HG03457 (cell line): ENCODE results near the gene PARD6A.

Experiments
- ATAC-seq: cut with Tn5 transposase; IDR thresholded peaks from one replicate; pipeline ENCODE4 v1.9.1; 2021; ENCODE audit warnings: moderate number of reproducible peaks; ENCODE audit not compliant: unreplicated experiment

PARD6A gene

DNA sequence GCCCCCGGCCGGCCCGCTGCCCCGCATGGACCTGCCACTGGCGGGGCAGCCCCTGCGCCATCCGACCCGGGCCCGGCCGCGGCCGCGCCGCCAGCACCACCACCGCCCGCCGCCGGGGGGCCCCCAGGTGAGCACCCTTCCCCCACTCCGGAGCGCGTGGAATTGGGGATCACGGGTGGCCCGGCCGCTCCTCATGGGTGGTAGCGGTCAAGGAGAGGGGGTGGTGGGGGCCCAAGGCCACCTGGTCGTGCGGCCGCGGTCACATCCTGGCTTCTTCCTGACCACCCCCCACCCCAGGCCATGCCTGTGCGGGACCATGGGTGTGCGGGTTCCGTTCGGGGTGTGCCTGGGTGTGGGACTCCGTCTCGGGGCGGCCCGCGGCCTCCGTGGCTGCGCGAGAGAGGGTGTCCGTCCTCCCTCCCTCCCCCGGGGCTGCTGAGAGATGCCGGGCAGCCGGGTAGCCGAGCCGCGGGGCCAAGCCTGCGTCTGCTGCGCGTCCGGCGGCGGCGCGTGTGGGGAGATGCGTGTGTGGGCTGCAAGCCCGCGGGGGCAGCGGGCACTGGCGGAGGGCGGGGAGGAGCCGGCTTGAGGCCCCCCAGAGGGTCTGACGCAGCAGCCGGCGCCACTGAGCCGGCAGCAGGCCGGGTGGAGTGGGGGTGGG, 7.5 kb upstream of the PARD6A start:
- no peak for ATAC-seq

DNA sequence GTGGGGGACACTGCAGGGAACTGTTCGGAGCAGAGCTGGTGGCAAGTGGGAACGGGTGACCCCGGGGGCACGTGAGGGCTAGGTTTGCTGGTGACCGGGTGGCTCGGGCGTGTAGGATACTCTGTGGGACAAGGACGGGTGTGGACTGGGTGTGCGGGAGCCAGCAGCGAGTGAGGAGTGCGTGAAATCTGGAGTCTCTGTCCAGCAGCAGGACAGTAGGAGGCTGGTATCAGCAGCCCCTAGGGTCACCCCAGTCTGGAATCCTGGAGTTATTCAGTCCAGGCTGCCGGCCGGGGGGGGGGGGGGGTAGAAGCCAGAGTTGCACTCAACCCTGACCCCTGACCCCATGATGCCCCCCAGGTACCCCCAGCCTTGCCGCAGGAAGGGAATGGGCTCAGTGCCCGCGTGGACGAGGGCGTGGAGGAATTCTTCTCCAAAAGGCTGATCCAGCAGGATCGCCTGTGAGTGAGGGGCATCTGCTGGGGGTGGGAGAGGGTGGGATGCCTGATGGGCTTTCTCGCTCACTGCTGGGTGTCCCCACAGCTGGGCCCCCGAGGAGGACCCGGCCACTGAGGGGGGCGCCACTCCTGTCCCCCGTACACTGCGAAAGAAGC, 6.9 kb upstream of the PARD6A start:
- ATAC-seq = no peak

DNA sequence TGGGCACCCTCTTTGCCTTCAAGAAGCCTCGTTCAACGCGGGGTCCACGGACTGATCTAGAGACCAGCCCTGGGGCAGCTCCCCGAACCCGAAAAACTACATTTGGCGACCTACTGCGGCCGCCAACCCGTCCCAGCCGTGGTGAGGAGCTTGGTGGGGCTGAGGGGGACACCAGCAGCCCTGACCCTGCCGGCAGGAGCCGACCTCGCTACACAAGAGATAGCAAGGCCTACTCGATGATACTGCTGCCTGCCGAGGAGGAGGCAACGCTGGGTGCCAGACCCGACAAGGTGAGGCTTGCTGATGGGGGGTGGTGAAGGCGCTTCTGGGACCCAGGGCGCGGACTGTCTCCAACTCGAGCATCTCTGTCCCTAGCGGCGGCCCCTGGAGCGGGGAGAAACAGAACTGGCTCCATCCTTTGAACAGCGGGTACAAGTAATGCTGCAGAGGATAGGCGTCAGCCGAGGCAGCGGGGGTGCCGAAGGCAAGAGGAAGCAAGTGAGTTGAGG, 6.3 kb upstream of the PARD6A start:
- ATAC-seq = no peak

DNA sequence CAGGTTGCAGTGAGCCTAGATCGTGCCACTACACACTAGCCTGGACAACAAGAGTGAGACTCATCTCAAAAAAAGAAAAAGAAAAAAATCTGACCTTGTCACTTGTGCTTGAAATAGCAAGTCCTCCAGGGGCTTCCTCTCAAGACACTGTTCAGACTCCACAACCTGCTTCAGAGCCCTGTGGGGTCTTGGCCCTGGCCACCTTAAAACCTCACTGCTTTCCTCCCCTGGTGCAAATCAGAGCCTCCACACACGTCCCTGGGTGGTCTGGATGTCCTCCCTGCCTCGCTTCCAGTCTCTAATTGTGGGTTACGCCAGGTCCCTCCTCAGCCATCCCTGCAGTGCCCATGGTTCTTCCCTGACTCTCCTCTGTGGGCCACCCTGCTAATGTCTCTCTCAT, 5.4 kb upstream of the PARD6A start:
- ATAC-seq = no peak

DNA sequence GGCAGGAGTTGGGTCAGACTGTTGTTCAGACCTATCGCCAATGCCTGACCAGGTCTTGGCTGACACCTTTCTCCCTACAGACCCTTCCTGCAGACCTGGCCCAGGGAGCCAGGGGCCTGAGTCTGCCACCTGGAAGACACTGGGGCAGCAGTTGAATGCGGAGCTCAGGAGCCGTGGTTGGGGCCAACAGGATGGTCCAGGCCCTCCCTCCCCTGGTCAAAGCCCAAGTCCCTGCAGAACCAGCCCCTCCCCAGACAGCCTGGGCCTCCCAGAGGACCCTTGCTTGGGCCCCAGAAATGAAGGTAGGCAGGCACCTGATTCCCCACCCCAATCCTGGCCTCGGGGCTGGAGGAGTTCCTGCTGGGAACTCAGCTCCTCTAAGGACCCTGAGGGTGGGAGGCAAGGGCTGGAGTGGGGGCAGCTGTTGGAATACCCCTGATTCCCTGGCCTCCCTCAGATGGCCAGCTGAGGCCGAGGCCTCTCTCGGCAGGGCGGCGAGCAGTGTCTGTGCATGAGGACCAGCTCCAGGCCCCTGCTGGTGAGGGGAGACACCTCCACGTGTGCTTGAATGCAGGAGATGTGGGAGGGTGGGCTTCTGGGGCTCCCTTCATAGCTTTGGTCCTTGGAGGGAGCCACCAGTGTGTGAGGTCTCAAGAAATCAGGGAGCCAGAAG, 4.3 kb upstream of the PARD6A start:
- ATAC-seq = no peak

DNA sequence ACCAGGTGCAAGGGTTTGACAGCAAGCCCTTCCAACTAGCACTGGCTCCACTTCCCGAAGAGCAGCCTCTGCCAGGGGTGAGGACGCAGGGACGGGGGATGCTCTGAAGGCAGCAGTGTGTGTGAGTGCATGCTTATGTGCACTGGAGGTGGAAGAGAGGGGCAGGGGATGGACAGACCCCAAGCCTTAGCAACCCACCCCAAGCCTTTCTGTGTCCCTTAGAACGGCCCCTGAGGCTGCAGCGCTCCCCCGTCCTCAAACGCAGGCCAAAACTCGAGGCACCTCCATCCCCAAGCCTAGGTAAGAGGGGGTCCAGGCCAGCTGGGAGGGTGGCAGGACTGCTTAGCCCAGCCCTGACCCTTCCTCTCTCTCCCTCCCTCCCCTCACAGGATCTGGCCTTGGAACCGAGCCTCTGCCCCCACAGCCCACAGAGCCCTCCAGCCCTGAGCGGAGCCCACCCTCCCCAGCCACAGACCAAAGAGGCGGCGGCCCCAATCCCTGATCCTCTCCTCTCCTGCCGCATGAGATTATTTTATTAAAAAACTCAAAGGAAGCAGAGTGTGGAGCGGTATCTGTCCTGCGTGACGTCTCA, 3.6 kb upstream of the PARD6A start:
- ATAC-seq = no peak

DNA sequence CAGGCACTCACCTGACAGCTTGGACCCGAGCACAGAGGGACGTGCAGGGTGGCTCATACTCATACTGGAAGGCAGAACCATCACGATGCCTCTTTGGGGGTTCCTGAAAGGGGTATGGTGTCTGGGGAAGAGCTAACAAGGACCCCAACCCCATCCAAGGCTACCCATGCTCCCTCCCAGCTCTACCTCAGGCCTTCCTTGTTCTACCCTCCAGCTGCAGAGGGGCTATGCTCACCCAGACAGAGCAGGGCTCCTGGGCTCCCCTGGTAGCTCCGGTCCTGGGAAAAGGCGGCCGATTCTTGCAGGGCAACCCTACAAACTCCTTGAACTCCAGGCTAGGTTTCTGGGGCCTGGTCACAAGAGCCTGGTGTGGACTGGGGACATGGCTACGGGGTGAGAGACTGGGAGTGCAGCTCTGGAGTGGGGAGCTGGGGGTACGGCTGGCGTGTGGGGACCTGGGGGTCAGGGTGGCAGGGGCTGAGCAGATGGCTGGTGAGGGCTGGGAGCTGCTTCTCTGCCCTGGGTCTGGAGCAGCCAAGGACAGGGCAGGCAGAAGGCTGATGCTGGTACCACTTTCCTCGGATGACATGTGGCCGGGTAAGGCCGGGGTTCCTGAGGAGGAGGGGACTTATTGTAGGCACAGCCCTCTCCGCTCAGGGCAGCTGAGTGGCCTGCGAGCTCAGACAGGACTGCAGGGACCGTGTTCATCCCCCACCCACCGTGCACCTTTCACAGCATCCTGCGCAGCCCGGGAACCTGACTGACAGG, 2.8 kb upstream of the PARD6A start:
- ATAC-seq = no peak

DNA sequence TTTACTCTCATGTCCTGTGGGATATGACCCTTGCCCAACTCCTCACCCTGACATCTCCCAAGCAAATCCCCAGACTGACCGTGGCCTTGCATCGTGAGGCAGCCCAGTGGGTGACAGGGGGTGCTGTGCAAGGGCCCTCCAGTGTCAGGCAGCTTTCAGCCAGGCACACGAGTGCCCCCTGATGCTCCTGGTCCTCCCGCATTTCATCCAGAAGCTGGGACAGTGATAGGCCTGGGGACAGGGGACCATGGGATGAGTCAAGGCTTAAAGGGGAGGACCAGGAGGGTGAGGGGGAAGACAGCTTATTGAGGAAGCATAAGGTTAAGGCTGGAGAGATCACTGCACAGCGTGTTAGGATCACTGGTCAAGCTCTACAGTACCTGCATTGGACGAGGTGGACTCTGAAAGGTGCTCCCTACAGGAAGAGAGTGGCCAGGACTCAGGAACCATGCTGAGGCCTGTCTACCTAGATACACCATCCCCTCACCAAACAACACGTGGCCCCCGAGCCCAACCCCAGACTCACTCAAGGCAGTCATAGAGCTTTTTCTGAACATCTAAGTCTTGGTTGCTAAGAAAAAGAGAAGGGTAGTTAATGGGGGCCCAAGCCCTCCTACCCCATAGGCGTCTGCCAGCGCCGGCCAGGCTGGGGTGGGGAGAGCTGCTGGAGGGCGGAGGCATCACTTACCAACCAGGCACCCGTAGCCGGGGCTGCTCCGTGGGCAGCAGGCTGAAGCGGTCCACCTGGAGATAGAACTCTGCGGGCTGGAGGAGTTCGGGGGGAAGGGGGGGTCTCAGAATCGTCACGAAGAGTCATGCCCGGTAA, 1.7 kb upstream of the PARD6A start:
- no peak for ATAC-seq

DNA sequence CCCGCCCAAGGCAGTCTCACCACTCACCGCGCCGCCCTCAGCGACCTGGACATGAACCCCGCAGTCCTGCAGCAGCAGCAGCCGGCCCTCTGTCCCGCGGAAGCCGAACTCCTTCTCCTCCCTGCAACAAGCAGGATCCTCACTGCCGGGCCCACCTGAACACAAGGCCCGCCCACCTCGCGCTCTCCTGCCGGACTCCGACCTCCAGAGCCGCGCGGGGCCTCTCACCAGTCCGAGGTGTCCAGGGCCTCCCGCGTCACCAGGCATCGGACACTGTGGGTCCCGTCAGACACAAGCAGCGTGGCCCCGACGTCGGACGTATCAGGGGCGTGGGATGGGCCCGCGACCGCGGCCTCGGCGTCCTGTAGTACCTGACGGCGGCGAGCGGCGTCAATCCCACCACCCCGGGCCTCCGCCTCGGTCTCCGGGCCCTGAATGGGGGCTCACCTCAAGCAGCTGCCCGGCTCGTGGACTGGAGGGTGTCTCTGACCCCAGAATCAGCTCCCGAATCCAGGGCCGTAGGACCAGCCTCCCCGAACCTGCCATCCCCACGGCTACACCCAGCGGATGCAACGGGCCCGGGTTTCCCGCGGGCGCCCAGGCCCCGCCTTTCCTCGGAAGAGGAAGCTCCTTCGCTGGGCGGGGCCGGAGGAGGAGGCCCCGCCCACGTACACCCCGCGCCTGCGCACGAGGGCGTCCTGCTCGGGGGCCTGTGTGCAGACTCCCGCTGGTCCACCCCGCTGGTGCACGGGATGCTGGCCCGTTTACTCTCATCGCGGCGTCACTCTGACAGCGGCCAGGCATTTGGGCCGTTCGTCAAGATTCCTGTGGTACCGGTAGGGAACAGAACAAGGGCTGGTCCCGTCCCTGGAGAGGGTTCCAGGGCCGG, 841 bp upstream of the PARD6A start, which contains the start of gene ACD:
TSS of gene ACD (minus strand) at position 586 of the 889 bp plus-strand sequence. CDS start at position 546, 40 bp downstream.
- peak; percentile 39 for ATAC-seq

DNA sequence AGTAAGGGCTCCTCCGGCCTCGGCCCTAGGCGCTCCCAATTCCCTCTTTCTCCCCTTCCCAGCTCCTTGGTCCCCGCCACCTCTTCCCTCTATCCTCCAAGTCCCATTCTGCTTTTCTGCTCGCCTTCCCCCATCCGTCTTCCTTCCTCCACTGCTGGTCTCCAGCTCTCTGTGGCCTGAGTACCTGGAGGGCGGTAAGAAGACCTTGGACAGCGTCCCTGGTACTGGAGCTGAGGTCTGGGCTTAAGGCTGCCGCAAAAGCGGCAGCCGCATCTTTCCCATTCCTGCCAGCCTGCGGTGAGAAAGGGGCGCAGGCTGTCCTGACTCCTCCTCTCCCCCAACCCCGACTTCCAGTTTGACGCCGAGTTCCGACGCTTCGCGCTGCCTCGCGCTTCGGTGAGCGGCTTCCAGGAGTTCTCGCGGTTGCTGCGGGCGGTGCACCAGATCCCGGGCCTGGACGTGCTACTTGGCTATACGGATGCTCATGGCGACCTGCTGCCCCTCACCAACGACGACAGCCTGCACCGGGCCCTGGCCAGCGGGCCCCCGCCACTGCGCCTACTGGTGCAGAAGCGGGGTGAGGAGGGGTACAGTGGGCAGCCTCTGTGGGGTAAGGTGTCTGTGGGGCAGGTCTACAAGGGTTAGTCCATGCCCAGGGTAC, 471 bp downstream of the PARD6A start:
- no peak for ATAC-seq

DNA sequence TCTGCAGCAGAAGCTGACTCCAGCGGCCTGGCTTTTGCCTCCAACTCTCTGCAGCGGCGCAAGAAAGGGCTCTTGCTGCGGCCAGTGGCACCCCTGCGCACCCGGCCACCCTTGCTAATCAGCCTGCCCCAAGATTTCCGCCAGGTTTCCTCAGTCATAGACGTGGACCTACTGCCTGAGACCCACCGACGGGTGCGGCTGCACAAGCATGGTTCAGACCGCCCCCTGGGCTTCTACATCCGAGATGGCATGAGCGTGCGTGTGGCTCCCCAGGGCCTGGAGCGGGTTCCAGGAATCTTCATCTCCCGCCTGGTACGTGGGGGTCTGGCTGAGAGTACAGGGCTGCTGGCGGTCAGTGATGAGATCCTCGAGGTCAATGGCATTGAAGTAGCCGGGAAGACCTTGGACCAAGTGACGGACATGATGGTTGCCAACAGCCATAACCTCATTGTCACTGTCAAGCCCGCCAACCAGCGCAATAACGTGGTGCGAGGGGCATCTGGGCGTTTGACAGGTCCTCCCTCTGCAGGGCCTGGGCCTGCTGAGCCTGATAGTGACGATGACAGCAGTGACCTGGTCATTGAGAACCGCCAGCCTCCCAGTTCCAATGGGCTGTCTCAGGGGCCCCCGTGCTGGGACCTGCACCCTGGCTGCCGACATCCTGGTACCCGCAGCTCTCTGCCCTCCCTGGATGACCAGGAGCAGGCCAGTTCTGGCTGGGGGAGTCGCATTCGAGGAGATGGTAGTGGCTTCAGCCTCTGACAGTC, 1.3 kb downstream of the PARD6A start:
- ATAC-seq = no peak

DNA sequence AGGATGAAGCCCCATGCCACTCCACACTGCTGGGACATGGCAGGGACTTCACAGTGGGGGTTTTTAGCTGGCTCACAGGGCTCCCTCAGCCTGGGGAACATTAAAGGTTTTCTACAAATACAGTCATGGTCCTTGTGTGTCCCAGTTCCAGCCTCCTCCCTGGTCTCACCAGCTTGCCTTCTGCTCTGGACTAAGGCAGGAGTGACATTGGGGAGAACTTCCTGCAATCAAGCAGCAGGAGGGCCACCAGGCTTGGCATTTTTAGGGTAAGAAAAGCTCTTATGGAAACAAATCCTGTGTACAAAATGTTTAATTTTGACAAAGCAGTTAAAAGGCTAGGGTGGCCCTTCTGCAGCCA, 1.9 kb downstream of the PARD6A start:
- ATAC-seq = no peak

DNA sequence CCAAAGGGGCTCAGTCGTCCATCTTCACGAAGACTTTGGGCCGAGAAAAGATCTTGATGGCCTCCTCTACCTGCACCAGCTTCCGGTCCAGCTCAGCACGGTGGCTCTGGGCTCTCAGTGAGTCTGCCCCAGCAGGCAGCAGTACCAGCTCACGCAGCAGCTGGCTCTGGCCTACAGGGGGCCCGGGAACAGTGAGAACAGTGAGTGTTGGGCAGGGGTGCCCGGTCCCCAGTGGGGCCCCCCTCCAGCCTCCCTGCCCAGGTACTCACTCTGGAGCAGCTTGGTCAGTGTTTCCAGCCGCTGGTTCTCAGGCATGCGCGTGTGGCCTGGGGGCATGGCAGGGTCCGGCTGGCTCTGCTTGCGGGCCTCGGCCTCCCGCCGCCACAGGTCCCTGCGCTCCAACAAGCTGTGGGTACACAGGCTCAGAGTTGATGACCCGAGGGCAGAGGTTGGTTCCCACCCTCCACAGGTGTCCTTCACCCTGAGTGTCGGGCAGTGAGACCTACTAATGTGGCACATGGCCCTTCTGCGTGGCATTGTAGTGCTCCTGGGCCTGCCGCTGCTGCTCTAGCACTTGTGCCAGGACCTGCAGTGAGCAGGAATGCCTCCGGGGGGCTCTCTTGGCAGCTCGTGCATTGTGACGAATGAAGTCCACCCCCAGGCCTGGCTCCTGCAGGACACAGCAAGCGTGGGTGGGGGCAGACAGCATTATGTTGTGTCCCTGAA, 2.6 kb downstream of the PARD6A start:
- ATAC-seq = no peak

DNA sequence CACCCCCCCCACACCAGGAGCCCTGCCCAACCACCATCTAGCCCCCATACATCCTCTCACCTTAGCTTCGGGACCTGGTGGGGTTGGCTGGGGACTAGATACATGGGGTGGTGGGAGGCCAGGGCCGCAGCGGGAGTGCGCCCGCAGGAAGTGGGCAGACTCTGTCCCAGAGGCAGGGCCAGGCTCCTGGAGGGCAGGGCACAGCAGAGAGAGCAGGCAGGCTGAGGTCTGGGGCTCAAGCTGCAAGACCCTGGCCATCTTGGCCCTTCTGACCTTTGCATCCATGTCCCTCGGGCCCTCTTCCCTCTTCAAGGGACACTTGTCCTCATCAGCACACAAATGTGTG, 3.1 kb downstream of the PARD6A start:
- no peak for ATAC-seq

DNA sequence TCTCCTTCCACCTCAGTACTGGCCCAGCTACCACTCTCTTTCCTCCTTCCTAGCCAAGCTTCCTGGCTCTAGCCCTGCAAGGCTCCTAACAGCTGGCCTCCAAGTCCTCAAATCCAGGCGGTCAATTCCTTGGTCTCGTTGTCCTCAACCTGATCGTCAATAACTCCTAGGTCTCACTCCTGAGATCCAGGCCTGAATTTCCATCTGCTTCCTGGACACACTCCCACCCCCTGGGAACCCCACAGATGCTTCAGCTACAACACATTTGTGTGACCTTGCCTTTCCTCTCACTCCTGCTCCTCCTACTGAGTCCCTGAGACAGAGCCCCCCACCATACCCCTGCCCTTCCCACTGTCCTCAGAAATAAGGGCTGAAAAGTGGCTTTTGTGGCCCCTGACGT, 3.5 kb downstream of the PARD6A start:
- no peak for ATAC-seq

DNA sequence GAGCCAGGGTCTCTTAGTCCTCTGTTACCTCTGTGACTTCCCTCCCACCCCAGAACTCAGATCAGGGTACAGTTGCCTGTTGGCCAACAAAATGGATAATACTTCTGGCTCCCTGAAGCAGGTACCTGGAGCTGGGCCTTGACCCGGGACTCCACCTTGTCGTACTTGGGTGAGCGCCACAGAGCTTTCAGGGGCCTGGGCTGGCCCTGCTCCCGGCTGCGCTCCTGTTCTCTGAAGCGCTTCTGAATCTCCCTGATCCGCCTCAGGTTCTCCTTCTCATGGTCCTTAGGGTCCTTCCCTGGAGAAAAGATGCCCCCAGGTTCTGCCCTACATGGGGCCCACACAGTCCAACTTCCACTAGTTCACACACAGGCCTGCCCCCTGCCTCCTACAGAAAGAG, 4.1 kb downstream of the PARD6A start:
- ATAC-seq = no peak

DNA sequence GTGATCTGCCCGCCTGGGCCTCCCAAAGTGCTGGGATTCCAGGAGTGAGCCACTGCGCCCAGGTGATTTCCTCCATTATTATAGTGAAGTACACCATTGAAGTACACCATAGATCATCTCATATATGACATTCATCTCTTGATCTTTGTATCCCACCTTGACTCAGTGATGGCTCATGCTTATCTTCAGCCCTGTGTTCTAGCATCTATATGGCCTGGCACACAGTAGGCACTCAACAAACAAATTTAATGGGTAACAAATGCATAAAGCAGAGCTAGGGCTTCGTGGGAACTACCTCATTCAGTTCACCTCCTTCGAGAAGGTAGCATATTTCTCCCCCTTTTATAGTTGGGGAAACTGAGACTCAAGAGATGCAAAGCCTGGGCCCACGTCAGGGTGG, 4.8 kb downstream of the PARD6A start:
- ATAC-seq = no peak
